ENCODE results near the gene CDC23.
"Not testable (repeated sequence)": the region's sequence is repeated elsewhere in the genome, so short reads cannot be mapped to it uniquely, and the experiment has no call there.

Gene CDC23

GRCh38 chr5:138170299-138170698, 42.8 kb downstream of the CDC23 start:
- DNase-seq (ENCODE audit: low read depth): no peak
- H3K4me3 ChIP-seq (ENCODE audit: low read depth, low read length): no peak overlapping the region

GRCh38 chr5:138169124-138169523, 44.0 kb downstream of the CDC23 start:
- H3K4me3 ChIP-seq (ENCODE audit: low read depth, low read length): no peak overlapping the region
- TF ChIP-seq CTCF (conservative IDR thresholded peaks at IDR 0.05; ENCODE audit: low read depth, low read length): no peak
- no peak for DNase-seq (ENCODE audit: low read depth)

More at GRCh38 chr5:138170299-138170698, 42.8 kb downstream of the CDC23 start:
- no peak for TF ChIP-seq CTCF (conservative IDR thresholded peaks at IDR 0.05; ENCODE audit: low read depth, low read length)

- no peak for TF ChIP-seq CTCF (conservative IDR thresholded peaks at IDR 0.05; ENCODE audit: low read depth, low read length)
- no peak for DNase-seq (ENCODE audit: low read depth)
- H3K4me3 ChIP-seq (ENCODE audit: low read depth, low read length): no peak overlapping the region
Measured at GRCh38 chr5:138163721-138164120, 49.4 kb downstream of the CDC23 start.

- no peak overlapping the region for H3K4me3 ChIP-seq (ENCODE audit: low read depth, low read length)
- TF ChIP-seq CTCF (conservative IDR thresholded peaks at IDR 0.05; ENCODE audit: low read depth, low read length): no peak
- no peak for DNase-seq (ENCODE audit: low read depth)
Measured at GRCh38 chr5:138160706-138161105, 52.4 kb downstream of the CDC23 start.

- no peak for DNase-seq (ENCODE audit: low read depth)
- TF ChIP-seq CTCF (conservative IDR thresholded peaks at IDR 0.05; ENCODE audit: low read depth, low read length): no peak
- H3K4me3 ChIP-seq (ENCODE audit: low read depth, low read length): no peak overlapping the region
Measured at GRCh38 chr5:138159666-138160065, 53.5 kb downstream of the CDC23 start.

- no peak overlapping the region for H3K4me3 ChIP-seq (ENCODE audit: low read depth, low read length)
- no peak for DNase-seq (ENCODE audit: low read depth)
- no peak for TF ChIP-seq CTCF (conservative IDR thresholded peaks at IDR 0.05; ENCODE audit: low read depth, low read length)
Measured at GRCh38 chr5:138157626-138158025, 55.5 kb downstream of the CDC23 start.

GRCh38 chr5:138155977-138156376, 57.1 kb downstream of the CDC23 start:
- not testable (repeated sequence) for DNase-seq (ENCODE audit: low read depth); H3K4me3 ChIP-seq (ENCODE audit: low read depth, low read length)

GRCh38 chr5:138149530-138149929, 63.6 kb downstream of the CDC23 start:
- no peak overlapping the region for H3K4me3 ChIP-seq (ENCODE audit: low read depth, low read length)
- TF ChIP-seq CTCF (conservative IDR thresholded peaks at IDR 0.05; ENCODE audit: low read depth, low read length): no peak
- DNase-seq (ENCODE audit: low read depth): no peak
